ENCODE measurements around the gene NDUFA8. TPM values are rescaled to one million over a fixed set of nuclear protein-coding genes. Genes with fewer than 3 reads are reported as not detected.

Gene NDUFA8
- total and polyA plus RNA-seq, 2 of the 4 experiments (the other 2 are of a cell fraction) = 45.2 to 98.1 TPM

DNA sequence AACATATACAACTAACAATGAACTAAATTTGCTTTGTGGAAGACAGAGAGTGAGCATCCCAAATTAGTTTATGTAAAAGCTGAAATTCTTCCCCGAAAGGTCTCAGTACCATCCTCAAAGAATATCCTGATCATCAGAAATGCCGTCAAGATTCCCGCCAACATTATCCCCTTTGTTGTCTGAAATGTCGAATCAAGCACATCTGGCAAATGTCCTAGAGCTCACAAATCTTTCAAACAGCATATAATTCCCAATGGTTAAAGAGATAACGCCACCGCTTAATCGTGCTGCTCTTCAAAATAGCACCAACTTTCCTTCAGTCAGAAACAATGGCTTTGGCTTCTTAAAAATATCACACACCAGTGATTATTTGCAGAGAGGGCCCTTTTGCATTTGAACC lies 23.9 kb upstream of the NDUFA8 start:
- no peaks in the 10 kb centered on the region for H3K79me1 ChIP-seq (ENCODE audit: low read depth in 1 of 2, low read length in 2 of 2)
- dilution Hi-C loops (cut with HindIII; ENCODE audit: low sequenced_read_pairs, unreplicated experiment) = no loop called here
- in situ Hi-C loops (cut with MboI; ENCODE audit: low sequenced_read_pairs) = no loop called here

More for the DNA sequence above, 23.9 kb upstream of the NDUFA8 start:
- Histone ChIP-seq H3K4me2 (ENCODE audit: low read depth, low read length) (no peak overlapping the region), H2AFZ (replicated peaks; ENCODE audit: low read length, poor library complexity) (no peak overlapping the region), H3K4me1 (ENCODE audit: control insufficient read depth, insufficient read depth, low read length) (0 out of 2 replicates have a peak, but pooled peaks cover 4% of the 10 kb centered on the region), H3K56ac (ENCODE audit: extremely low read depth, insufficient read depth, low read length) (no peak overlapping the region), H2BK20ac (ENCODE audit: low read depth, low read length) (no peak overlapping the region), H4K20me1 (ENCODE audit: insufficient read depth, low read length) (no peaks in the 10 kb centered on the region), H3K27me3 (ENCODE audit: control insufficient read depth, insufficient read depth, low read length) (peaks cover 38% of the 10 kb centered on the region), H3K18ac (ENCODE audit: low read depth, low read length) (no peak overlapping the region), H3K9ac (ENCODE audit: low read depth, low read length) (no peak overlapping the region), H3K9me1 (ENCODE audit: insufficient read depth, low read length) (no peaks in the 10 kb centered on the region), H2AK5ac (ENCODE audit: low read depth, low read length) (no peak overlapping the region), H3K9me3 (ENCODE audit: control insufficient read depth, insufficient read depth, low read length) (no peaks in the 10 kb centered on the region), H4K91ac (ENCODE audit: insufficient read depth, low read depth, low read length) (no peak overlapping the region), H3K36me3 (ENCODE audit: control insufficient read depth, insufficient read depth, low read length) (no peaks in the 10 kb centered on the region), H3K4ac (ENCODE audit: low read depth, low read length) (no peak overlapping the region), H2AK9ac (replicated peaks; ENCODE audit: low read depth, low read length, poor library complexity) (no peak overlapping the region), H2BK120ac (ENCODE audit: low read depth, low read length) (no peak overlapping the region), H4K8ac (ENCODE audit: low read depth in 2 of 2, low read length in 2 of 2) (no peak overlapping the region), H3K23ac (ENCODE audit: low read depth, low read length) (no peak overlapping the region), H4K5ac (ENCODE audit: low read depth, low read length) (no peak overlapping the region), H3K14ac (replicated peaks; ENCODE audit: low read depth, low read length) (no peak overlapping the region), H3K27ac (ENCODE audit: insufficient read depth, low read length) (no peak overlapping the region), H3K4me3 (ENCODE audit: insufficient read depth, low read depth, low read length) (no peak overlapping the region), H2BK15ac (ENCODE audit: low read depth, low read length) (no peak overlapping the region), H2BK5ac (ENCODE audit: low read depth, low read length, poor library complexity, severe bottlenecking) (no peak overlapping the region)
- intact Hi-C loops (cut with micrococcal nuclease) = no loop called here
- DNase-seq (no peak), ATAC-seq (ENCODE audit: low read depth) (no peak)
- ChIA-PET CTCF (no interaction called here), POLR2A (ENCODE audit: unreplicated experiment) (no interaction called here)
- TF ChIP-seq CHD1 (IDR thresholded peaks at IDR 0.05; ENCODE audit: low read depth, low read length) = no peak
- BruUV-seq (replicated peaks) = no TSS peak
- WGBS, 2 experiments (ENCODE audit: extremely low coverage in 2 of 2, insufficient read length in 1 of 2) = 0% methylated on average over 1 of the region's 7 CpGs; no CpG with 5 or more reads in 1 of the 2 experiments

All from IMR-90 (cell line).